G401.6 (cell line): ENCODE data around the gene DNAJC13.
"Not testable (repeated sequence)": the region's sequence is repeated elsewhere in the genome, so short reads cannot be mapped to it uniquely, and the experiment has no call there.

ENCODE experiments used
- FAIRE-seq: peaks from 2 replicates; lab custom pipeline; 2012; peaks lifted over from hg19 to GRCh38; lab: Jason Lieb, UNC

Gene DNAJC13

GRCh38 chr3:132416807-132417694 is at the start of gene DNAJC13:
Gene DNAJC13, plus strand, starts transcription at chr3:132417502. Its CDS starts 17,049 bp downstream, at chr3:132434551.
- peak; percentile 13 for FAIRE-seq

DNA sequence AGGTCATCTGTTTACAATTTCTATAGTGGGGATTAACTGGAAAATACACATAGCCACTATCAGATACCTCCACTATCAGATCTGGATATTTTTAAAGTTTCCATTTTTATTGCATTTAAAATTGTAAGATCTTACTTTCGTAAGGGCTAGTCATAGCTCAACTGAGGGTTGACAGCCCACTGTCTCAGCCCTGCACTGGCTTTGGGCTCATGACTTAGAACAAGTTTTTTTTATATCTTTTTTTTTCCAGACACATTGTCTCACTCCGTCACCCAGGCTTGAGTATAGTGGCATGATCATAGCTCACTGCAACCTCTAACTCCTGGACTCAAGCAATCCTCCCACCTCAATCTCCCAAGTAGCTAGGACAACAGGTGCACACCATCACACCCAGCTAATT is 48.8 kb upstream of the DNAJC13 start:
- FAIRE-seq, result no peak

- FAIRE-seq, result no peak
These were observed 48.3 kb upstream of the DNAJC13 start for GRCh38 chr3:132368962-132369361.

DNA sequence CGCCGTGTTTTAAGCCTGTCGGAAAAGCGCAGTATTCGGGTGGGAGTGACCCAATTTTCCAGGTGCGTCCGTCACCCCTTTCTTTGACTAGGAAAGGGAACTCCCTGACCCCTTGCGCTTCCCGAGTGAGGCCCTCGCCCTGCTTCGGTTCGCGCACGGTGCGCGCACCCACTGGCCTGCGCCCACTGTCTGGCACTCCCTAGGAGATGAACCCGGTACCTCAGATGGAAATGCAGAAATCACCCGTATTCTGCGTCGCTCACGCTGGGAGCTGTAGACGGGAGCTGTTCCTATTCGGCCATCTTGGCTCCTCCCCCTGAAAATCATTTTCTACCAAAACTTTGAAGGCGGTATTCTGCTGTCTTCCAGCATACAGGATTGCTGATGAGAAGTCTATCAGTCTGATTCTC is 40.4 kb upstream of the DNAJC13 start:
- FAIRE-seq, result not testable (repeated sequence)

- no peak for FAIRE-seq
These were observed 39.1 kb upstream of the DNAJC13 start for GRCh38 chr3:132378048-132378762.

- no peak for FAIRE-seq
These were observed 38.5 kb upstream of the DNAJC13 start for GRCh38 chr3:132378846-132379245.

GRCh38 chr3:132380920-132381319 is 36.4 kb upstream of the DNAJC13 start:
- no peak for FAIRE-seq

DNA sequence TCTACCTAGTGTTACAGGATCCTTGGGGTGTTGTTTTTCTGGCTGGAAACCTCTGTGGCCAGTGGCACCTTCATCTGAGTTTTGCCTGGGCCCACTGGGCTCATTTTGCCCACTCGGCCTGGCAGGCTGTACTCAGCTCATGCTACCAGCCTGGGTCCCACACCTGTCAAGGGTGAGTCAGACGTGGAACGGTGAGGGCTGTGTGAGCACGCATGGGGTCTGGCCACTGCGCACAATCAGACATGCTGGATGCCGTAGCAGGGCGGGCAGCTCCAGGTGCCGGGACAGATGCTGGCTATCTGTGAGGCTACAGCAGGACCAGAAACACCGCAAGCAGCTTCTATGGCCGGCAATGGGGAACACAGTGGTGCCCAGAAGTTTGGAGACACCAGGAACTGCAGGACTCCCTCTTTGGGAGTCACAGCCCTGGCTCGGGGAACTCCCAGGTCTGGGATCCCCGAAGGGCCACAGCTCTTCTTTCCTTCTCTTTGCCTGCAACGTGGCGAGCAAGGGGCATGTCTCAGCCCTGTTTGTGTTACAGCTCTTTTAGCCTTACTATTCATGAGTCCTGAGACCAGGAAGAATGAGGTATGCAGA is 35.9 kb upstream of the DNAJC13 start:
- FAIRE-seq, result no peak

DNA sequence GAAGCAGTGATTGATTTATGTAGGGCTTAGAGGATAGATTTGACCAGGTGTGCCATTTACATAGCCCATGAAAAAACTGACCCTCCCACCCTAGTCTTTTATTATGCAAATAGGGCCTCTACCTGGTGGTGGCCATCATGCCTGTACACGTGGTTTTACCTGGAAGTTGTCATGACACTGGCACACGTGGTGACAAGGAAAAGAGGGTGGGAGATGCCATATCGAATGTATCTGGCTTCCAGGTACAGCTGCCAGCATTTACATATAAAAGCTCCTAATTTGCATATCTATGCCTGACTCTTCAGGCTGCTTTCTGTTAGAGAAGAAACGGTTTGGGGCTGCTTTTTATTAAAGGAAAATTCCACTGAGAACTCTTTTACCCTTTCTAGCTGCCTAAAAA is 35.0 kb upstream of the DNAJC13 start:
- FAIRE-seq, result no peak

DNA sequence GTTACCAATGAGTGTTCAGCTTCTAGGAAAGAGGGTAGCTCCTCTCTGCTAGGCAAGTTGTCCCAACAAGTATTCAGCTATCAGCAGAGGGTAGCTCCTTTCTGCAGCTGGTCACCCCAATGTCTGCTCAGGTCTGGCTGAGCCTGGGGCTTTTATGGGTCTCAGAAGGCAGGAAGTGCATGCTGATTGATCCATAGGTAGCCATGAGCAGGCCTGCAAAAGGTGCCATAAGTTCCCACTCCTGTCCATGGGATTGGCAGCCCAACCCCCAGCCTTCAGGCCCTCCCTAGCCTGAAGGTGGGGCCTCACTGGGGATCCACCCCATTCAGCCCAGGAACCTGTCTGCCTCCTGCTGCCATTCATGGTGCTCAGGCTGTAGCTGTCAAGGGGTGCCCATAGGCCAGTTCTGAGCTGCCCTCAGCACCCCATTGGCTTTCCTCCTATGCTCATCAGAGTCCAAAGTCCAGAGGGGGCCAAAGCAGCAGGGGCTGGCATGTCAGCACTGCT is 34.6 kb upstream of the DNAJC13 start:
- no peak for FAIRE-seq

GRCh38 chr3:132386259-132386658 is 31.0 kb upstream of the DNAJC13 start:
- FAIRE-seq, result no peak

DNA sequence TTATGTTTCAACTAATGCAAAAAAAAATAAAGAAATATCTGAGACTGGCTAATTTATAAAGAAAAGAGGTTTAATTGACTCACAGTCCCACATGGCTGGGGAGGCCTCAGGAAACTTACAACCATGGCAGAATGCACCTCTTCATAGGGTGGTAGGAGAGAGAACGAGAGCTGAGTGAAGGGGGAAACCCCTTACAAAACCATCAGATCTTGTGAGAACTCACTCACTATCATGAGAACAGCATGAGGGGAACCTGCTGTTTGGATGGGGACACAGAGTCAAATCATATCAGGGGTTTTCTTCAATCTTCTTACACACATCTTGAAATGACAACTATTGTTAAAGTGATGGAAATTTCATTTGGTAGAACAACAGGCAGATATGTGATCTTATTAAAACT is 24.6 kb upstream of the DNAJC13 start:
- not testable (repeated sequence) for FAIRE-seq

DNA sequence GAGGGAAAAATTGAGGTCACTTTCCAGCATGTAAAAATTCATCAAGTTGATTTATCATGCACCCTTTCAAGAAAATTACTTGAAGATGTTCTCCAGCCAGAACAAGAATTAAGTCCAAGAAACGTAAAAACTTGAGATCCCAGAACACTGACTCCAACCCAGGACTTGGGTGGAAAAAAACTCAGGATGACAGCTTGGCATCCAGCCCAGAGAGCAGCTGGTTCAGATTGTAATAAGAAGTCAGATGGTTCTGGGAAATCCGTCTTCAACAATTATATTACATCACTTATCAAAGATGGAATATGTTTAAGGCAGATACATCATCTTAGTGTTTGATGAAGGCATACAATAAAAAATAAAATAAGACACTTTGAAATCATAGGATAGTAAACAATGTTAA is 23.0 kb upstream of the DNAJC13 start:
- no peak for FAIRE-seq

GRCh38 chr3:132395126-132395525 is 22.2 kb upstream of the DNAJC13 start:
- FAIRE-seq, result no peak

DNA sequence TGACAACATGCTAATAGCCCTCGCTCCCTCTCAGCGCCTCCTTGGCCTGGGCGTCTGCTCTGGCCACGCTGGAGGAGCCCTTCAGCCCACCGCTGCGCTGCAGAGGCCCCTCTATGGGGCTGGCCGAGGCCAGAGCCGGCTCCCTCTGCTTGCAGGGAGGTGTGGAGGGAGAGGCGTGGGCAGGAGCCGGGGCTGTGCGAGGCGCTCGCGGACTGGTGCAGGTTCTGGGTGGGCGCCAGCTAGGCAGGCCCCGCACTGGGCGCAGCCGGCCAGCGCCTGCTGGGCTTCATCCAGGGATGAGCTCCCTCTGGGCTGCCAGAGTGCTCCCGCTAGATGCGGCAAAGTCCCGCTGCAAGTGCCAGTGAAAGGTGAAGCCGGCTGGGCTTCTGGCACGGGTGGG is 21.0 kb upstream of the DNAJC13 start:
- no peak for FAIRE-seq

GRCh38 chr3:132396776-132397175 is 20.5 kb upstream of the DNAJC13 start:
- not testable (repeated sequence) for FAIRE-seq

DNA sequence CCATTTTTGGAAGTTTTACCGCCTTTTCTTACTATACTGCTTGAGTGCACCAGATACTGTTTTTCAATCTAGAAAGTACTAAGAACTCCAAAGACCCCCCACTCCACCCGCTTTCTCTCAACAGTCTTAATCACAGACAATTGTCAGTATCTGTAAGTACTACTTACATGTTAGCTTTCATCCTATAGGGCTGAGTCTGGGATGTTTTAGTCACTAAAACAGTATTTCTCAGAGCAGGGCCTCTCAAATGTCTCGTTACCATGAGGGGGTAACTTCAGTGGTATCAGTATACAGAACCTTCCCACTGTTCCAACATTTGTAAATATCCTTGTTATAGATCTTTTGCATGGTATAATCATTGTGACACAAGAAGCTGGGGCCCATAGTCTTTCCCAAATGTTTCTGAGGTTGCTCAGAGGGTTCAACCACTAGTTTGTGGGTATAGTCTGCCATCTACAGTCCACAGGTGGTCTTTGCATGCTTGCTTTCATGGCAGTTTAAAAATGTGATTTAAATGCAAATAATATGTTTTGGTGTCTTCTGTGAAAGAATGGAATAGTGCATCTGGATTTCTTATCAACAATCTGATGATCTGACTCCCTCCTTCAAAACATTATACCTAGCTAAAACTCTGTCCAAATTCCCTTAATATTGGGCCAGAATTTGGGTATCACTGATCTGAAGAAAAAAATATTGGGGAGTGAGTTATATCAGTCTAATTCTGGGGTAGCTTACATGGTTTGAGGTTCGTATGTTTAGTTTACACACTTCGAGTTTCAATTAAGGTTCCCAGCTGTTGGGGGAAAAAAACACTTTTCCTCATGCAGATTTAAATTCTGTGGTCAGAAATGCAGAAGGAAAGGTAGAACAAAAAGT is 18.0 kb upstream of the DNAJC13 start:
- FAIRE-seq, result peak; percentile 96

GRCh38 chr3:132401255-132401654 is 16.0 kb upstream of the DNAJC13 start:
- no peak for FAIRE-seq

DNA sequence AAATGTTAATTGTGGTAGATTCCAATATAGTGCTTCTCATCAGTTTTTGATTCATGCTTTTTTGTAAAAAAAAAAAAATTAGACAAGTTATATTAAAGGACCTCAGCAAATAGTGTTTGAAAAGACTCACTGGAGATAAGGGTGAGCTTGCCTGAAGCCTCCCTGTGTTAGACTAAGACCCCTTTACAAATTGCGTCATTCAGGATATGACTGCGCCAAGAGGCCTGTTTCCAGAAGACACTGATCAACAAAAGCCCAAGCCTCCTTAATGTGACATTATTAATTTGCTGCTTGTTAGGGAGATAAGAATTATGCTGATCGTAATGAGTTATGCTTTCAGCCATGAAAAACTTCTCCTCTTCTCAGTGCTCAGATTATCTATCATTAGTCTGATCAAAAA is 13.0 kb upstream of the DNAJC13 start:
- FAIRE-seq, result no peak

DNA sequence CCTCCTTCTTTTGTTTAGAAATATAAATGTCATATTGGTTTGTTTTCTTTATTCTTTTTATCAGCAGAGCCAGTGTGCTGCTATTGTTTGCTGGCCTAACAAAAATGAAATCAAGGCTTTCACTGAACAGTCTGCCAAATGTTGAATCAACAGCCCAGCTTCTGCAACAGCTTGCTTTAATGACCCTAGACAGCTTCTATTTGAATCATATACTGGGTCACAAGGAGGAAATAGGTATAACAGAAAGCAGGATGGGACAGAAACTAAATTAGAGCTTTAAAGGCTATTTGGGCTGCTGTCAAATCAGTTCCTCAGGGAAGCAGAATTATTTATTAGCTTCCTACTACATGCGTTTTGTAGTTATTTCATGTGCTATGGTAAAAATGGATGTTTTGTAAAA is 12.1 kb upstream of the DNAJC13 start:
- FAIRE-seq, result no peak

GRCh38 chr3:132405609-132406299 is 11.5 kb upstream of the DNAJC13 start:
- FAIRE-seq, result no peak
